Uterus (tissue), 2 donors: ENCODE results near the gene PPP4R3A.

Source experiments
- POLR2A ChIP-seq, 2 donors: fragments of 450-650 bp; IDR thresholded peaks; one replicate each; pipeline ENCODE4 v1.6.1; 2016; ENCODE audit warnings: antibody characterized with exemption in 2 of 2, mild to moderate bottlenecking in 1 of 2, moderate library complexity in 1 of 2
- TF ChIP-seq, protein P1 (sequence below), 4 experiments: fragments of 200-600 bp in 2 of 4; fragments of 450-650 bp in 2 of 4; sonication (generic) in 2 of 4; IDR thresholded peaks; one replicate each; pipeline ENCODE4 v1.5.1; 2016 to 2019; ENCODE audit warnings: antibody characterized with exemption in 4 of 4, mild to moderate bottlenecking in 2 of 4, moderate library complexity in 1 of 4

DNA sequence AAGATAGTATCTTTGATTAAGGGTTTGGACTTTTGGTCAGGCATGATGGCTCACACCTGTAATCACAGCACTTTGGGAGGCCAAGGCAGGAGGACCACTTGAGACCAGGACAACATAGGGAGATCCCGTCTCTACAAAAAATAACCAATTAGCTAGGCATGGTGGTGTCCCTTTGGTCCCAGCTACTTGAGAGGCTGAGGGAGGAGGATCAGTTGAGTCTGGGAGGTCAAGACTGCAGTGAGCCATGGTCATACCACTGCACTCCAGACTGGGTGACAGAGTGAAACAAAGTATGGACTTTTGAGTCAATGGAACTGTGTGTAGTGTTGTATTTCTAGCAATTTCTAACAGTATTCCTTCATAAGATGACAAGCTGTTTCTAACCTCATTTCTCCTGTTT is 53.8 kb downstream of the PPP4R3A start:
- TF ChIP-seq, protein P1, sequence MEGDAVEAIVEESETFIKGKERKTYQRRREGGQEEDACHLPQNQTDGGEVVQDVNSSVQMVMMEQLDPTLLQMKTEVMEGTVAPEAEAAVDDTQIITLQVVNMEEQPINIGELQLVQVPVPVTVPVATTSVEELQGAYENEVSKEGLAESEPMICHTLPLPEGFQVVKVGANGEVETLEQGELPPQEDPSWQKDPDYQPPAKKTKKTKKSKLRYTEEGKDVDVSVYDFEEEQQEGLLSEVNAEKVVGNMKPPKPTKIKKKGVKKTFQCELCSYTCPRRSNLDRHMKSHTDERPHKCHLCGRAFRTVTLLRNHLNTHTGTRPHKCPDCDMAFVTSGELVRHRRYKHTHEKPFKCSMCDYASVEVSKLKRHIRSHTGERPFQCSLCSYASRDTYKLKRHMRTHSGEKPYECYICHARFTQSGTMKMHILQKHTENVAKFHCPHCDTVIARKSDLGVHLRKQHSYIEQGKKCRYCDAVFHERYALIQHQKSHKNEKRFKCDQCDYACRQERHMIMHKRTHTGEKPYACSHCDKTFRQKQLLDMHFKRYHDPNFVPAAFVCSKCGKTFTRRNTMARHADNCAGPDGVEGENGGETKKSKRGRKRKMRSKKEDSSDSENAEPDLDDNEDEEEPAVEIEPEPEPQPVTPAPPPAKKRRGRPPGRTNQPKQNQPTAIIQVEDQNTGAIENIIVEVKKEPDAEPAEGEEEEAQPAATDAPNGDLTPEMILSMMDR (IDR thresholded peaks at IDR 0.05) = no peak
- no peak for TF ChIP-seq POLR2A (IDR thresholded peaks at IDR 0.05)
